Astrocyte (in vitro differentiated cells and primary cell): ENCODE results near the gene CTBP2. TPM values are rescaled to one million over a fixed set of nuclear protein-coding genes. Genes with fewer than 3 reads are reported as not detected.

ENCODE experiments used
- DNase-seq: peaks from one replicate; pipeline ENCODE4 v3.0.0-alpha.2; 2010; ENCODE audit warnings: low read depth
- FAIRE-seq: peaks from 2 replicates; lab custom pipeline; 2011; peaks lifted over from hg19 to GRCh38; lab: Jason Lieb, UNC
- H2AFZ ChIP-seq: 2 replicates; pipeline ENCODE4 v1.6.0; 2012; ENCODE audit warnings: low read depth, low read length, inconsistent platforms
- H3K27ac ChIP-seq: 2 replicates; pipeline ENCODE4 v1.5.1; 2011; ENCODE audit warnings: low read depth, low read length, inconsistent platforms
- H3K27me3 ChIP-seq: 2 replicates; pipeline ENCODE4 v1.6.0; 2011; ENCODE audit warnings: low read length, inconsistent platforms; ENCODE audit not compliant: insufficient read depth
- H3K36me3 ChIP-seq: 2 replicates; pipeline ENCODE4 v1.5.1; 2011; ENCODE audit warnings: low read length, inconsistent platforms; ENCODE audit not compliant: insufficient read depth
- H3K4me1 ChIP-seq: 2 replicates; pipeline ENCODE4 v1.5.1; 2011; ENCODE audit warnings: low read length, inconsistent platforms; ENCODE audit not compliant: insufficient read depth
- H3K4me2 ChIP-seq: 2 replicates; pipeline ENCODE4 v1.6.0; 2012; ENCODE audit warnings: low read length, inconsistent platforms
- H3K4me3 ChIP-seq: 2 replicates; pipeline ENCODE4 v1.5.1; 2011; ENCODE audit warnings: low read depth, mild to moderate bottlenecking, low read length, inconsistent platforms; ENCODE audit not compliant: insufficient read depth
- H3K79me2 ChIP-seq: 2 replicates; pipeline ENCODE4 v1.6.0; 2012; ENCODE audit warnings: mild to moderate bottlenecking, low read length, inconsistent platforms; ENCODE audit not compliant: insufficient read depth
- H3K9ac ChIP-seq: 2 replicates; pipeline ENCODE4 v1.6.0; 2012; ENCODE audit warnings: mild to moderate bottlenecking, low read length, inconsistent platforms
- H3K9me3 ChIP-seq: 2 replicates; pipeline ENCODE4 v1.5.1; 2012; ENCODE audit warnings: low read depth, mild to moderate bottlenecking, low read length, inconsistent platforms; ENCODE audit not compliant: insufficient read depth
- H4K20me1 ChIP-seq: 2 replicates; pipeline ENCODE4 v1.6.0; 2012; ENCODE audit warnings: low read length, inconsistent platforms; ENCODE audit not compliant: insufficient read depth
- H3K27ac Mint-ChIP-seq: one replicate; pipeline ENCODE4 v1.8.0; 2021; ENCODE audit warnings: mild to moderate bottlenecking, mixed read lengths; ENCODE audit not compliant: unreplicated experiment
- H3K27me3 Mint-ChIP-seq: one replicate; pipeline ENCODE4 v1.8.0; 2021; ENCODE audit warnings: low read depth, mixed read lengths; ENCODE audit not compliant: unreplicated experiment
- H3K36me3 Mint-ChIP-seq: one replicate; pipeline ENCODE4 v1.8.0; 2021; ENCODE audit warnings: low read depth, mixed read lengths; ENCODE audit not compliant: unreplicated experiment
- H3K4me1 Mint-ChIP-seq: one replicate; pipeline ENCODE4 v1.8.0; 2021; ENCODE audit warnings: low read depth, mixed read lengths; ENCODE audit not compliant: unreplicated experiment
- H3K4me3 Mint-ChIP-seq: one replicate; pipeline ENCODE4 v1.8.0; 2021; ENCODE audit warnings: mild to moderate bottlenecking, moderate library complexity, mixed read lengths; ENCODE audit not compliant: unreplicated experiment
- H3K9me3 Mint-ChIP-seq: one replicate; pipeline ENCODE4 v1.8.0; 2021; ENCODE audit warnings: mild to moderate bottlenecking, mixed read lengths; ENCODE audit not compliant: unreplicated experiment
- CTCF ChIP-seq: IDR thresholded peaks from 2 replicates; pipeline ENCODE4 v1.5.1; 2011; ENCODE audit warnings: low read depth, mild to moderate bottlenecking, inconsistent platforms, low read length, moderate library complexity; ENCODE audit not compliant: insufficient read depth
- EZH2 ChIP-seq: IDR thresholded peaks from 2 replicates; pipeline ENCODE4 v1.6.1; 2012; ENCODE audit warnings: mild to moderate bottlenecking, low read length, inconsistent platforms; ENCODE audit not compliant: insufficient read depth
- total RNA-seq: library from RNA; stranded (reverse); gene quantifications from 2 replicates; pipeline ENCODE4 v1.2.1, GENCODE V29; 2021

Gene CTBP2
- total RNA-seq, 1 donor from 2014 or later = 109 TPM

DNA sequence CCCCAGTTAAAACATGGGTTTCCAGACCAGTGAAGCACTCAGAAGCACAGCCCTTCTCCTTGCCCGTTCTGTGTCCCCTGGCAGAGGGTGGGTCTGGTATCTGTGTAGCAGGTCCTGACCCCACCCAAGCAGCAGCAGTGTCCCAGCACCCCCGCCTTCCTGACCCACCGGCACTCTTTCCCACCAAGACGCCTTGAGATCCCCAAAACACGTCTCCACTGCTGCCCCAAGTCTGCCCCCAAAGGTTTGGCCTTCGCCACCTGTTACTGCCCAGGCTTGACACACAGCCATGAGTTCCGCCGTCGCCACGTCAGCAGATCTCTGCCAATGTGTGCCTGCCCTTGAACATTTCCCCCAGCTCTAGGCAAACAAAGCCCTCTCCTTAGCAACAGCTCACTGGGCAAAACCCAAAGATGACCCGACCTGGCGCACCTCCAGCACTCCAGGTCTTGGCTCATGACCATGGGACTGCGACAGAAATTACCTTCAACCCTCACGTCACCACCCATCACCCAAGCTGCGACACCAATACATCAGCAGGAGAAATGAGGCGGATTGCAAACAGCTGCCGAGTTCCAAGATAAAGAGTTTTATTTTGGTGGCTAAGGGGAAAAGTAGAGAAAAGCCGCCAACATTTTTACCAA, 75.6 kb downstream of the CTBP2 start:
- no peaks in the 10 kb centered on the region for H3K27me3 ChIP-seq
- peaks cover 81% of the 10 kb centered on the region for H3K79me2 ChIP-seq
- TF ChIP-seq EZH2 (no peak), CTCF (no peak)
- H2AFZ ChIP-seq = no peak overlapping the region
- peaks cover 30% of the 10 kb centered on the region for H3K4me1 ChIP-seq
- Mint-ChIP-seq H3K27me3 (no peaks in the 10 kb centered on the region), H3K4me1 (peaks cover 60% of the 10 kb centered on the region), H3K9me3 (no peaks in the 10 kb centered on the region), H3K27ac (peak overlapping the region; percentile 5), H3K4me3 (no peak overlapping the region), H3K36me3 (peaks cover 38% of the 10 kb centered on the region)
- no peak for FAIRE-seq
- peaks cover 8% of the 10 kb centered on the region for H3K36me3 ChIP-seq
- peak overlapping the region; percentile 89 for H3K27ac ChIP-seq
- peak; percentile 56 for DNase-seq
- peak overlapping the region; percentile 58 for H3K4me2 ChIP-seq
- peak overlapping the region; percentile 74 for H3K9ac ChIP-seq
- no peaks in the 10 kb centered on the region for H3K9me3 ChIP-seq
- no peak overlapping the region for H3K4me3 ChIP-seq
- H4K20me1 ChIP-seq = peaks cover 52% of the 10 kb centered on the region

DNA sequence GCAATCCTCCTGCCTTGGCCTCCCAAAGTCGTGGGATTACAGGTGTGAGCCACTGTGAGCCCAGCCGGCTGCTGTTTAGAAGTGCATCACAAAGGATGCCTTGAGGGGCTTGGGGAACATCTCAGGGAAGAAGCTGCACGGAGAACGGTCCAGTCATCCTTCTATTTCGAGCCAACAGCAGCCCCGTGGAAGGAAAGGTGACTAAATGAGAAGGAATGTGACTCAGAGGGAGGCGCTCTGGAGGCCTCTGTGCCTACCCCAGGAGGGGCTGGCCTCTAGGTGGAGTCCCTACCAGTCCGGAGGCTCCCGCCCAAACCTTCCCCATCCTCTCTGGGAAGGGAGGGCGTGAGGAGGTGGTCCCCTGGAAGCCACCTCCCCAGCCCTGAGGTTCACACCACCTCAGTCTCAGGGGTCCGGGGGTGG, 76.2 kb downstream of the CTBP2 start:
- Histone ChIP-seq H3K4me1 (peaks cover 30% of the 10 kb centered on the region), H3K79me2 (peaks cover 81% of the 10 kb centered on the region), H3K27me3 (no peaks in the 10 kb centered on the region), H3K4me3 (no peak overlapping the region), H3K9me3 (no peaks in the 10 kb centered on the region), H3K9ac (peak overlapping the region; percentile 74), H4K20me1 (peaks cover 49% of the 10 kb centered on the region), H3K27ac (peak overlapping the region; percentile 89), H3K36me3 (peaks cover 10% of the 10 kb centered on the region), H2AFZ (no peak overlapping the region), H3K4me2 (peak overlapping the region; percentile 58)
- H3K9me3 Mint-ChIP-seq = no peaks in the 10 kb centered on the region
- no peak overlapping the region for H3K4me3 Mint-ChIP-seq
- no peak for TF ChIP-seq EZH2
- TF ChIP-seq CTCF = peak; percentile 28
- peaks cover 38% of the 10 kb centered on the region for H3K36me3 Mint-ChIP-seq
- peak; percentile 93 for DNase-seq
- H3K4me1 Mint-ChIP-seq = peaks cover 57% of the 10 kb centered on the region
- H3K27ac Mint-ChIP-seq = peak overlapping the region; percentile 97
- peak; percentile 56 for FAIRE-seq
- H3K27me3 Mint-ChIP-seq = no peaks in the 10 kb centered on the region

DNA sequence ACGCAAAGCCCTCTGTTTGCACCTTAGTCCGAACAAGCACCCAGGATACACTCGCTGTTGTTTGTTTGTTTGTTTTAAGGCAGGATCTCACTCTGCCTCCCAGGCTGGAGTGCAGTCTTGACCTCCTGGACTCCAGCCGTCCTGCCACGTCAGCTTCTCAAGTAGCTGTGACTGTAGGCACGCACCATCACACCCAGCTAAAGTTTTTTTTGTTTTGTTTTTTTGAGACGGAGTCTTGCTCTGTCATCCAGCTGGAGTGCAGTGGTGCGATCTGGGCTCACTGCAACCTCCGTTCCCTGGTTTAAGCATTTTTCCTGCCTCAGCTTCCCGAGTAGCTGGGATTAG, 76.8 kb downstream of the CTBP2 start:
- Histone ChIP-seq H3K4me1 (peaks cover 30% of the 10 kb centered on the region), H3K79me2 (peaks cover 78% of the 10 kb centered on the region), H4K20me1 (peaks cover 44% of the 10 kb centered on the region), H3K4me2 (peak overlapping the region; percentile 58), H3K36me3 (peaks cover 10% of the 10 kb centered on the region), H3K27ac (peak overlapping the region; percentile 89), H3K4me3 (no peak overlapping the region), H3K27me3 (no peaks in the 10 kb centered on the region), H3K9ac (peak overlapping the region; percentile 74), H2AFZ (no peak overlapping the region), H3K9me3 (no peaks in the 10 kb centered on the region)
- H3K36me3 Mint-ChIP-seq = peaks cover 35% of the 10 kb centered on the region
- FAIRE-seq = no peak
- TF ChIP-seq EZH2 = no peak
- no peak for TF ChIP-seq CTCF
- no peaks in the 10 kb centered on the region for H3K9me3 Mint-ChIP-seq
- H3K27me3 Mint-ChIP-seq = no peaks in the 10 kb centered on the region
- H3K4me3 Mint-ChIP-seq = no peak overlapping the region
- DNase-seq = peak; percentile 77
- peaks cover 53% of the 10 kb centered on the region for H3K4me1 Mint-ChIP-seq
- H3K27ac Mint-ChIP-seq = peak overlapping the region; percentile 97
